HG02885 (cell line): Measurements from ENCODE around the gene TMEM191C.
A peak's percentile ranks its signal among the peaks of the same experiment; 100 is the strongest.
"Not testable (repeated sequence)": the region's sequence is repeated elsewhere in the genome, so short reads cannot be mapped to it uniquely, and the experiment has no call there.

Source experiments
- ATAC-seq: cut with Tn5 transposase; IDR thresholded peaks from one replicate; pipeline ENCODE4 v1.9.1; 2021; ENCODE audit warnings: mild to moderate bottlenecking; ENCODE audit not compliant: unreplicated experiment, poor library complexity

TMEM191C gene

DNA sequence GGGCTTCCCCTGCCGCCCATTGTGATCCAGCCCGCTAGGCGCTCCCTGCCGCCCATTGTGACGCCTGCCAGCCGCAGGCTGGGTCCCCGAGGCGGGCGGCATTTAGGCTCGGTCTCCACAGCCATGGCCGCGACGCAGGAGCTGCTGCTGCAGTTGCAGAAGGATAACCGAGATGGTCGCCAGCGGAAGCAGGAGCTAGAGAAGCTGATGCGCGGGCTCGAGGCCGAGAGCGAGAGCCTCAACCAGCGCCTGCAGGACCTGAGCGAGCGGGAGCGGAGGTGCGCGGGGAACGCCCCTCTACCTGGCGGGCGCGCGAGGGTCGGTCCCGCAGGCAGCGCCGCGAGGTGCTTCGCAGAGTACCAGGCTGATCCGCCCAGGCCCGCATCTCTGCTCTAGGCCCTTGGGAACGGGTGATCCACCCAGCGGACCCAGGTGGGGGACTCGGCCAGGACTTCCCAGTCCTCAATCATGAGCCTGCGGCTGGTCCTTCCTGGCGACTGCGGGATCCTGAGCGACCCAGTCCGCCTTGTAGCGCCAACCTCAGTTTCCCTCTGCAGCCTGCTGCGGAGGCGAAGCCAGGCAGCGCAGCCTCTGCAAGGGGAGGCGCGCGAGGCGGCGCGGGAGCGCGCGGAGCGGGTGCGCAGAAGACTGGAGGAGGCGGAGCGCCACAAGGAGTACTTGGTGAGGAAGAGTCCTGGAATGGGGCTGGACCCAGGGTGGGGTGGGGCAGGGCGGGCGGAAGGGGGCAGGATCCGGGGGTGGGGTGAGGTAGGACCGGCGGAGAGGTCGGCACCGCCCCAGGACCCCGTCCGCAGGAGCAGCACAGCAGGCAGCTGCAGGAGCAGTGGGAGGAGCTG lies at the start of gene TMEM191C:
TSS of gene TMEM191C (plus strand) at position 51 of the 857 bp plus-strand sequence. CDS start at position 124, 73 bp downstream.
- not testable (repeated sequence) for ATAC-seq

DNA sequence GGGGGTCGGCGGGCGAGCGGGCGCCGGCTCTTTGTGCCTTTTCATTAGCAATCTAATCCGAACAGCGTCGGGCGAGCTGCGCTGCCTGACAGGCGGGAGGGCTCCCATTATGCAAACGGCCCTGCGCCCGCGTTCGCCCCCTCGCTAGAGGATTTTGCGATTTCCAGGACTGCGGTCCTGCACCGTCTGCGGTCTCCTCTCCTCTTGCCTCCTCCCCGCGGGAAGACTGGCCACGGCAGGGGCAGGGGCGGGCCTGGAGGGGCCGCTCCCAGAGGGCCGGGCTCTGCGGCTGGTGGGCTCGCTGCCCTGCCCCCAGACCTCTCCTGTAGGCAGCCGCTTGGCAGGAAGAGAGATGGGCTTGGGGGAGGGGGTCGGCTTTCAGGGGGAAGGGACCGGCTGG lies 49.3 kb upstream of the TMEM191C start:
- peak; percentile 23 for ATAC-seq

DNA sequence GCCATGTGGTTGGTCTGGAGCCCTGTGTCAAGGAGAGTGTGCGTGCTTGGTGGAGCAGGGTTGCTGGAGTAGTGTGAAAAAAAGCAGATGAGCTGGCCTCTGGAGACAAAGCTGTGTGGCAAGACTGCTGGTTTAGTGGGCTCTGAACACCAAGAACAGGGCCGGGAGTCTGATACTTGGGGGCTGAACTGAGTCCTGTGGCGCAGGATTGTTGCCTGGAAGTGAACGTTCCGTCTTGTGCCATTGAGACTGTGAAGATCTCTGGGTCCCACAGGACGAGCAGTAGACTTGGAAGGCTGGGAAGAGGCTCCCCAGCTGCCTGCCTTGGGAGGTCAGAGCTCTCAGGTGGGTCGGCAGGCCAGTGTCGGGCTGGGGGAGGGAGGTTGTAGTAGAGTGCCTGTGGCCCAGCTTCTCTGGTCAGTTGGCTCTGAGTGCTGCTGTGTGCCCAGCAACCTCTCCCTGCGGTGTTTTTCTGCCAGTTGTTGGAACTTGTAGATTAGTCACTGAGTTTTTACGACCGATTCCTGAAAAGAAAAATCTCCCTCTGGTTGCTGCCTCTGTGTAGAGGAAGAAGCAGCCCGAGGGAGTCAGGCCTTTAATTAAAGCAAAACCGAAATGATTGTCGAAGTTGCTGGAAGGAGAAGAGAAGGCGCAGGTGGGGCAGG lies 48.1 kb upstream of the TMEM191C start:
- not testable (repeated sequence) for ATAC-seq

DNA sequence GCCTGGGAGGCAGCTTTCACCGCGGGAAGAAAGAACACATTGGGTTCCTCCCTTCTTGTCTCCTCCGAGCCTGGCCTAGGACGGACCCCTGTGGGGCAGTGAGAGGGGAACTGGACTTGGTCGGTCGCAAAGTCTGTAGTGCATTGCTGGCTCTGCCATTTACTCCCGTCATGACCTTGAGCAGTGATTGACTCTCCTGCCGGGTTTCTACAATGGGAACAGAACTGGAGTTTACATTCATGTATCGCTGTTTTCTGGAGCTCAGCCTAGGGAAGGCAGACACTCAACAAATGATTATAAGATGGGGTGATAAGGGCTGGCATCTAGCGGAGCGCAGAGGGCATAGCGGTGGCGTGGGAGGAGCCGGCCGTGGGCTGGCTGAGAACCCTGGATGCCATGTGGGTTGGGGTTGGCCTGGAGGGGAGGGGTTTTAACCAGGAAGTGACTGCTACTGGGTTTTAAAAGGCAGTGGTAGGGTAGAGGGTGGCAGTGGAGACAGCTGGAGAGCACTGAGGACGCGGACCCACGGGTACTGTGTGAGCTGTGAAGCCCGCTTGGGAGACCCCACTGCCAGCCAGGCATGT lies 46.9 kb upstream of the TMEM191C start:
- not testable (repeated sequence) for ATAC-seq

DNA sequence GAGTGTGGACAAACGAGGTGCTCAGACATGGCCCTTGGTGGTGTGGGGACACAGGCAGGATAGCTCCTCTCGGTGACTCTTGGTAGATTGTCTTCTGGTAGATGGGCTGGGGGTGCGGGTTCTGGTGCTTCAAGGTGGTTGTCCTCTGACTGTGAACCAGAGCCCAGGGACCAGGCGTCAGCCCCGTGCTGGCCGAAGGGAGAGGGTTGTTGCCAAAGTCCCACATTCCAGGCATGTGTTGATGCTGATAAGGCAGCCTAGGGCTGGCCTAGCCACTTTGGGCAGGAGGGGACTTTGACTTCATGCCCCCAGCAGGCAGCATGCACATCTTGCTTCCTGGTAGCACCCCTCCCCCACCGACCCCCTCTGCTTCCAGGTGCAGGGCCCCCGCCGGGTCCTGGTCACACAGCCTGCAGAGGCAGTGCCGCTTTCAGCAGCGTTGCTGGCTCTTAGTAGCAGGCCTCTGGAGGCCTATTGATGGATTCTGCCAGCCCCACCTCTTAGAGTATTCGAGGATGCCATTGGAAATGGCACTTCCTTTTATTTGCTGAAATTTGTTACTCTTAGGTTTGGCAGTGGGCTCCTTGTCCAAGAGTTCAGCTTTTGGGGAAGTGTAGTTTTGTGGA lies 43.0 kb upstream of the TMEM191C start:
- not testable (repeated sequence) for ATAC-seq

DNA sequence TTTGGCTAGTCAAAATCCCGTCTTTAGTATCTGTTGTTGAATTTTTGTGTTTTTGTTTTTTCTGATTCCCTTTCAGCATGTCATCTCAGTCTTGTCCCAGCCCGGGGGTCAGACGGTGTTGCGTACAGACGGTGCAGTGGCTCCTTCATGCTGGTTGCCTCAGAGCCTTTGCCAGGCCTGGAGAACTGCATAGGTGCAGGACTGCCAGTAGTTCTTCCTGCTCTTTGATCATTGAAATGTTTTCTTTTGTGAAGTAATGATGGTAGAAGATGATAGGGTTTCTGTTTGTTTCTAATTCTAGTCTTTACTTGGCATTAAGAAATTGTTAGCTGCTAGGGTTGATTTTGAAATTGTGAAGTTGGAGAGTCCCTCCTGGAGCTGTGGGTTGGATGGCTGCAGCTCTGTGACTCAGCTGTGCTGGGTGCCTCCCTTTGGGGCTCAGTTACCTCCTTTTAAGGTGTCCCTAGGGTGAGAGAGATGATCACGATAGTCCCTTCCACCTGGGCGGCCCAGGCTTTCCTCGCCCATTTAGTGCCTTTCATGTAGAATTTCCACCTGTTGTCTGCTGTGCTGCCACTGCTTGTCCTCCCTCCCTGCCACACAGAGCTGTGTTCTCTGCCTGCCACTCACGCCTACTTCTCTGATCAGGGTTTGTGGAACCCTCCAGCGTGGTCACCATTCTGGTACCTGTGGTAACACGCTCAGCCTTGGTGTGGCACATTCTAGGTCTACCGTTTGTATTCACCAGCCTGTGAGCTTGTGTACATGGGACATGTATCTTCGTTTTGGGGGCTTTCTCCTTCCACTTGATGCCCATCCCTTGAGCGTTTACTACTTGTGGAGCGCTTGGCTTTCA lies 32.6 kb upstream of the TMEM191C start:
- not testable (repeated sequence) for ATAC-seq

DNA sequence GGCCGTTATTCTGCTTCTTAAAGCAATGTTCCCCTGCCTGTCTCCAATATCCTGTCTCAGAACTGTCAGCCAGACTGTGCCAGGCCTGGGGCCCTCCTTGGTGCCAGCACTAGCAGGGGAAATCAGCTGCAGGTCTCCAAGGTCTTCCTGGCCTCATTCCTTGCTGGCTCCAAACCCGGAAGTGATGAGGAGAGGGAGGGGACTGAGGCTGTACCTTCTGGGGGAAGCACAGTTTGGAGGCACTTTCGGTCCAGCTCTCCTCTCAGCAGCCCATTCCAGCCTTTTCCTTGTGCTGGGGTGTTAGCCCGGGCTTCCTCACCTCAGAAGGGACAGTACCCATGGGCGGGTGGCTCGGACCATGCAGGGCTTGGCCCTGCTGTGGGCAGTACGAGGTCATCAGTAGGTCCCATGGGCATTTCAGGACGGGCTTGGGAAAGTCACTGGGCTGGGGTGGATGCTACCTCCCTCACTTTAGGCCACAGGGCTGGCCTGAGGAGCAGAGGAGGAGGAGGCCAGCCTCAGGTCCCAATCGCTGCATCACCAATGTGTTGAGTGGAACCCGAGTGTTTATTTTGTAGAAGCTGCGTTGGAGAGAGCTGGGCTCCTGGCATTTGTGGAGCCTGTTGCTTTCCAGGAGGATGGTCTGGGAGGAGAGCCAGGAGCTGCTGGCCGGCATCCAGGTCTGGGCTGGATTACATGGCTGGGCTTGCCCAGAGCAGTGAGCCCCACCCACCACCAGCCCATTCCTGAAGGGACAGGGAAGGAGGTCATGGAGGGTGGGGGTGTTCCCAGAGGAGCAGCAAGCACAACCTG lies 31.0 kb upstream of the TMEM191C start:
- ATAC-seq, result not testable (repeated sequence)

DNA sequence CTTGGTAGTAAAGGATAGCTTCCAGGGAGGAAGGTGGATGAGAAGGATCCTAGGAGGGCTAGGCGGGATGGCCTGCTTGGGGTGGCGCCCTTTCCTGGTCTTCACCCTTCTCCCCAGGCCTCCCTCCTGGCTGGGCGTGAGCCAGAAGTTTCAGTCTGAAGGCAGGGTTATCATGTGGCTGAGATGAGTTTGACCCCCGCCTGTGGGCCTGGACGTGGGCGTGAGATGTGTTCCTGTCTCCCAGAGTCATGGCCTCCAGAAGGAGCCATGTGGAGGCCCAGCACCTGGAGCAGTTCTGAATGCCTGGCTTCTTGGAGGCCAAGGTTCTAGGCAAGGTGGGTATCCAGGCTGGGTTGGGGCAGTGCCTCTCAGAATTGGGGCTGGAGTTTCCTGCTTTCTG lies 29.2 kb upstream of the TMEM191C start:
- ATAC-seq, result not testable (repeated sequence)

DNA sequence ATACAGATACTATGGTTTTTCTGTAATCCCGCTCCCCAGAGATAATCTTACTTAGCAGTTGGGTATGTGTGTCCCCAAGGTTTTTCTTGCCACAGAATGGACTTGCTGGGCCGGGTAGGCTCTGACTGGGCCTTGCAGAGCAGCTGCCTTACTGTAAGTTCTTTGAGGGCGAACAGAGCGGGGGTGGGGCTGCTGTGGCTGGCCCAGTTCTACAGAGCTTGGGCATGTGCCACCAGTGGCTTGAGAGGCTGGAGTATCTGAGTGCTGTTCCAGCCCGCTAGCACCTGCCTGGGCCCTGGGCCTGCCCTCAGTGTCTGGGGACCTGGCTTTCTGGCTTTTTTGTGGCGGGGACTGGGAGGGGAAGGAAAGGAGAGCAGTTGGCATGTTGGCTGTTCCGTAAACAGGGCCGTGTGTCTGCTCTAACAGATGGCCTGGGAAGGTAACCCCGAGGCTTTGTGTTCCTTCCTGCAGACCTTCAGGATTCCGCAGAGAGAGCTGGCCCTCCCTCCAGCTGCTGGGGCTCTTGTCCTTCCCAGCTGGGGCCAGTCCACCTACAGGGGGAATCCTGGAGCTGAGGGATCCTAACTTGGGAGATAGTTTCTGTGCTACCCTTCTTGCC lies 27.1 kb upstream of the TMEM191C start:
- ATAC-seq, result not testable (repeated sequence)

DNA sequence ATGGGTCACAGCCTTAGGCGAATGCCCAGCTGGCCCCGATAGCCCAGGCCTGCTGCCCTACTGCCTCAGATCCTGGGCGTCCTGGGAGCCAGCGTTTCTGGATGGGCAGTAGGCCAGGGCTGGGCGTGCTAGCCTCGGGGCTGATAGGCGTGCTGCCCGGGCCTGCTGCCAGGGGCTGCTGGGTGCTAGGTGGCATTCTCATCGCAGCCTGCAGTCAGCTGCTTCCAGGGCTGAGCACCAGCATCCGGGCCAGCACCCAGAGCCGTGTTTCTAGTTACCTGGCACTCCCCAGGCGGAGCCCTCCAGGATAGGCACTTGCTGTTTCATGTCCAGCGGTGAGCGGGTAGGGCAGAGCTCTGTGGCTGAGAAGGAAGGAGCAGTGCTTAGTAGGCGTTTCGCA lies 26.5 kb upstream of the TMEM191C start:
- not testable (repeated sequence) for ATAC-seq

DNA sequence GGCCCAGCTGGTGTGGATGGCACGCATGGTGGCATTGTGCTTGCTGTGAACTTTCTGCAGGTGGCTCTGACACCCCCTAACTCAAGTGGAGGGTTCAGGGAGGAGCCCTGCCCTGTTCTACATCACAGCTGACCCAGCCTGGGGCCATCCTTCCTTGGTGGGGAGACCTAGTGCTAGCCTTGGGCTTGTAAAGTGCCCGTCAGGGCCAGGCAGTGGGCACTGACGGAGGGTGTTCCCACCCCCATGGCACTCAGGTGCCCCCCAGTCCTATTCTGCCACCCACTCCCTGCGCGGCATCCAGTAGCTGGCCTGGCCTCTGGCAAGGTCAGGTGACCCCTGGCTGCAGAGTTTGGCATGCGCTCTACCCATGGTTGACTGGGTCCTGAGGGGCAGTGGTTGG lies 26.0 kb upstream of the TMEM191C start:
- ATAC-seq, result not testable (repeated sequence)

DNA sequence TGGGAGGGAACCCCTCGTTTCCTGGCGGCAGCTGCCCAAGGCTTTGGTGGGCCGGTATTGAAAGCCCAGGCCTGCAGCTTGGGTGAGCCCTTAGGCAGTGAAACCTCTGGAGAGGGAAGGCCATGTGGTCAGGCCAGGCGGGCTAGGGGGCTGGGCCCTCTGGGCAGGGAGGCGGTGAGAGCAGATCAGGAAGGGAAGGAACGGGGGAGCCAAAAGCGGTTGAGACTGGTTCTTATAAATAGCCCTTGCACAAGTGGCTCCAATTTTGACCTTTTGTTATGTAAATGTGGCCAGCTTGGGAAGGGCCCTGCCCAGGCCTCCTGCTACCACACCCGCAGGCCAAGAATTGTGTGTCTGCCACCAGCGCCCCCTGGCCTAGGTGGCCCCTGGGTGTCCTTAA lies 25.1 kb upstream of the TMEM191C start:
- not testable (repeated sequence) for ATAC-seq

DNA sequence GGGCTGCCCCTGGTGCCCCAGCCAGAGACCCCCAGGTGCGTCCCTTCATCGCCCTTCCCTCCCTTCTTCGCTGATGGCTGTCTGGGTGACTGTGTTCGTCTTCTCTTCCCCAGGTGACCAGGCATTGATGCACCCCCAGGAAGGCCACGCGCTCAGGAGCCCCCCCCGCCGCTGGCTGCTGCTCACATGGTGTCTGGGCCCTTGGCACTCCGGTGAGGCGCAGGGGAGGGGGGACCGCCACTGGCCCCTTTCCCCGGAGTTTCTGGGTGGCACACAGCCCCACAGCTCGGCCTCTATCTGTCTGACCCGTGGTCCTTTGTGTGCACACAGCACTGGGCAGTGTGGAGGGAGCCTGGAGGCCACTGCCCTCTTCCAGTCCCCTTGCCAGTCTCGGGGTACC lies 24.5 kb upstream of the TMEM191C start:
- ATAC-seq, result not testable (repeated sequence)

DNA sequence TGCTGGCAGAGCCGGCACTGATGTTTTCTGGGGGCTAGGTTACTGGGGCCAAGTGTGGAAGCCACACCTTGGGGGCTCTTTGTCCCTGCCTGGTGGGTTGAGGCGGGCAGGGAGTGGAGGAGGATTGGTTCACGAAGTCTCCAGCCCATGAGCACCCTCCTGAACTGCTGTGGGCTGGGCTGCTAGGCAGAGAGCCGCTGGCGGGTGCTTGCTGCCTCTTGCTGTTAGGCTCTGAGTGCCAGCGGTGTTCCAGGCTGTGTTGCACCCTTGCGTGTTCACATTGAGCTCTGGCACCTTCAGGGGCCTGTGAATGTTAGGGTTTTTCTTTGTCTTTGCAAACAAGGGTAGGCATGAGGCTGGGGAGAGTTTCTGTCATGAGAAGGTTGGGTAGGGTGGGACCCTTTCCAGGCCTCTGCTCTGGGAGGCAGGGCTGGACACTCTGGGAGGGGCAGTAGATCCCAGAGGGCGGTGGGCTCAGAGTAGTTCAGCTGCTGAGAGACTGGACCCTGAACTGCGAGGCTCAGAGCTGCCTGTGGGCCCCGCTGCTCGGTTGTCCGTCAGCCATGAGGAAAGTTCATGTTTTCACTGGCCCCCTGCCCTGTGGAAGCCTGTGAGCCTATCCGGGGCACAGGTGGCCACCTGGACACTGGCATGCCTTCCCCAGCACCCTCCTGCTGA lies 24.0 kb upstream of the TMEM191C start:
- no peak for ATAC-seq

DNA sequence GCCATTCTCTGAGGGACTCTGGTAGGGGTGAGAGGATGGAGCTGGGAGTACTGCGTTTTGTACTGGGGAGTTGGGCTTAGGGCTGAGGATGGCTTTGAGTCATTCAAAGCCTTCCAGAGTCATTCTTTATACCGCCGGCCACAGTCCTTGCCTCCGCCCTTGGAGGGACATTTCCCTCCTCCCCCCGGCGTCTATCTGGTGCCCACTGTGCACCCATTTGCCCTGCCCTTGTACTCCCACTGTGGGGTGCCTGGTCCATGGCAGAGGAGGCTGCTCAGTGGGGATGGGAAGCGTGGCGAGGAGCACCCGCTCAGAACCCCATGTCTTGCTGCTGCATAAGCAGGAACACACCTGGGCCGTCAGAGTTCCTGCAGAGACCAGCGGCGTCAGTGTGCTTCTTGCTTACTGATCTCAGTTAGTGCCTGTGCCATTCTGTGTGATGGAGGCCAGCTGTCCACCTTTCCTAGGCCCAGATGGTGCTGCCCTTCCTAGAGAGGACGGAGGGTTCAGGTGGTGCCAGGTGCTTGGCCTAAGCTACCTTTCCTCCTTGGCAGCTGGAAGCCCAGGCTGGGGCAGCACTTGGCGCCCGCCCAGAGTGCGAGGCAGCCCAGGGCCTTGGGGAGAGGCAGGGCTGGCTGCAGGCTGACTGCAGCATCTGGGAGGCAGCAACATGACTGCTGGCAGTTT lies 23.3 kb upstream of the TMEM191C start:
- ATAC-seq, result no peak

DNA sequence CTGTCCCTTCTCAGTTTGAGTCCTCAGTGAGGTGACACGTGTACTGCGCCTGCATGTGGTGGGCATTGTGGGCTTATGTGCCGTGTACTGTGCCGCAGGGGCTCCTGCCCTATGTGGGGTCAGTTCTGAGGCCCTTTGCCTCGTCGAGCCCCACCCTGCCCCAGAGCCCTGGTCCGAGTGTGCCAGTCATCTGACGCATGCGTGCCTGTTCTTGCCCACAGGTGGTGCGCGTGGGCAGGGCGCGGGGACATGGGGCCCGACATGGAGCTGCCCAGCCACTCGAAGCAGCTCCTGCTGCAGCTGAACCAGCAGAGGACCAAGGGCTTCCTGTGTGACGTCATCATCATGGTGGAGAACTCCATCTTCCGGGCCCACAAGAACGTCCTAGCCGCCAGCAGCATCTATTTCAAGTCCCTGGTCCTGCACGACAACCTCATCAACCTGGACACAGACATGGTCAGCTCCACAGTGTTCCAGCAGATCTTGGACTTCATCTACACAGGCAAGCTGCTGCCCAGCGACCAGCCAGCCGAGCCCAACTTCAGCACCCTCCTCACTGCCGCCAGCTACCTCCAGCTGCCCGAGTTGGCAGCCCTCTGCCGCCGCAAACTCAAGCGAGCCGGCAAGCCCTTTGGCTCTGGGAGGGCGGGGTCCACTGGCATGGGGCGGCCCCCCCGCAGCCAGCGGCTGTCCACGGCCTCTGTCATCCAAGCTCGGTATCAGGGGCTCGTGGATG lies 22.3 kb upstream of the TMEM191C start:
- ATAC-seq, result no peak
